Measurements from ENCODE around the gene ZNF236.

ZNF236 gene

GRCh38 chr18:77001979-77002378 lies 179.6 kb downstream of the ZNF236 start:
- H3K27ac ChIP-seq = no peak overlapping the region
- TF ChIP-seq CTCF (conservative IDR thresholded peaks at IDR 0.05) (no peak), ZFX (IDR thresholded peaks at IDR 0.05) (no peak)

GRCh38 chr18:77002496-77002895 lies 180.1 kb downstream of the ZNF236 start:
- TF ChIP-seq CTCF (conservative IDR thresholded peaks at IDR 0.05) = no peak
- no peak for TF ChIP-seq ZFX (IDR thresholded peaks at IDR 0.05)
- H3K27ac ChIP-seq = no peak overlapping the region

- TF ChIP-seq ZFX (IDR thresholded peaks at IDR 0.05) = no peak
- TF ChIP-seq CTCF (conservative IDR thresholded peaks at IDR 0.05) = no peak
- H3K27ac ChIP-seq = no peak overlapping the region
Observed at GRCh38 chr18:77003316-77003715, 181.0 kb downstream of the ZNF236 start.

- H3K27ac ChIP-seq = no peak overlapping the region
Observed at GRCh38 chr18:77004555-77005380, 182.4 kb downstream of the ZNF236 start.

GRCh38 chr18:77005651-77006195 lies 183.4 kb downstream of the ZNF236 start:
- no peak overlapping the region for H3K27ac ChIP-seq
- TF ChIP-seq ZFX (IDR thresholded peaks at IDR 0.05) (no peak), CTCF (conservative IDR thresholded peaks at IDR 0.05) (no peak)

More at GRCh38 chr18:77004555-77005380, 182.4 kb downstream of the ZNF236 start:
- TF ChIP-seq ZFX (IDR thresholded peaks at IDR 0.05) (no peak), CTCF (conservative IDR thresholded peaks at IDR 0.05) (no peak)

- TF ChIP-seq CTCF (conservative IDR thresholded peaks at IDR 0.05) = no peak
- TF ChIP-seq ZFX (IDR thresholded peaks at IDR 0.05) = no peak
- H3K27ac ChIP-seq = no peak overlapping the region
Observed at GRCh38 chr18:77006305-77007175, 184.2 kb downstream of the ZNF236 start.
